Measurements from ENCODE around the gene PCDHA11. TPM values are rescaled to one million over a fixed set of nuclear protein-coding genes. Genes with fewer than 3 reads are reported as not detected.
"Not testable (repeated sequence)": the region's sequence is repeated elsewhere in the genome, so short reads cannot be mapped to it uniquely, and the experiment has no call there.

The PCDHA11 gene
- total RNA-seq (2014; rRNA removed; shearing (Covaris generic)), result not detected in 2 replicates
- polyA plus RNA-seq (2014; cell fraction: nucleus; rRNA removed), result not detected in 2 replicates

GRCh38 chr5:140868721-140869554, at the start of gene PCDHA11:
Gene PCDHA11, plus strand, starts transcription at chr5:140868957. Its CDS starts 147 bp downstream, at chr5:140869104.
- DNase-seq (ENCODE audit: extremely low read depth, low read depth), result no peak

DNA sequence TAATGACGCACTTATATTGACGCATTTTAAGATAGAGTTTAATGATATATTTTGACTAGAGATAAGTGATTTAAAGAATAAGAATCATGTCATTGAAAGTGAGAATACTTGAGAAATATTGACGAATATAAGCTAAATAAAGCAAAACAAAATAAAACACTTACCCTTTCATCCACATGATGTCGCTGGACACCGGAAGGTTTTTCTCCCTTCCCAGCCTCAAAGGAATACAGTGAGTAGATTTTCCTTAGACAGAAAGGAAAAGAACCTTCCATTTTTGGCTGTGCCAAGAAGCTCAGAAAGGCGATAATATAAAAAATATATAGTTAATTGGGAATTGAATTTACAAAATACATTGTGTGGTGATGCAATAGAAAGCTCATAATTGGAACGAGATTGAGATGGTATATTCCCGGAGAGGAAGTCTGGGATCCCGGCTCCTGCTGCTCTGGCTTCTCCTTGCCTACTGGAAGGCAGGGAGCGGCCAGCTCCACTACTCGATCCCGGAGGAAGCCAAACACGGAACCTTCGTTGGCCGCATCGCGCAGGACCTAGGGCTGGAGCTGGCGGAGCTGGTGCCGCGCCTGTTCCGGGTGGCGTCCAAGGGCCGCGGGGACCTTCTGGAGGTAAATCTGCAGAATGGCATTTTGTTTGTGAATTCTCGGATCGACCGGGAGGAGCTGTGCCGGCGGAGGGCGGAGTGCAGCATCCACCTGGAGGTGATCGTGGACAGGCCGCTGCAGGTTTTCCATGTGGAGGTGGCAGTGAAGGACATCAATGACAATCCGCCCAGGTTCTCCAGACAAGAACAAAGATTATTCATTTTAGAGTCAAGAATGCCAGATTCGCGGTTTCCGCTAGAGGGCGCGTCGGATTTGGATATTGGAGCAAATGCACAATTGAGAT, 47.1 kb upstream of the PCDHA11 start, which contains the start of gene PCDHA5:
Gene PCDHA5 (plus strand): TSS at position 239 of the 906 bp plus-strand sequence.
- peak; percentile 17 for DNase-seq (ENCODE audit: extremely low read depth, low read depth)

DNA sequence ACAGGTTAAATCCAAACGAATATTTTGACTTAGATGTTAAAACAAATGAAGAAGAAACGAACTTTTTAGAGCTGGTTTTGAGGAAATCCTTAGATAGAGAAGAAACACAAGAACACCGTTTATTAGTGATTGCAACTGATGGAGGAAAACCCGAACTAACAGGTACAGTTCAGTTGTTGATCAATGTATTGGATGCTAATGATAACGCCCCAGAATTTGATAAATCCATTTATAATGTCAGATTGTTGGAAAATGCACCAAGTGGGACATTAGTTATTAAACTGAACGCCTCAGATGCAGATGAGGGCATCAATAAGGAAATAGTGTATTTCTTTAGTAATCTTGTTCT, 46.5 kb upstream of the PCDHA11 start:
- DNase-seq (ENCODE audit: extremely low read depth, low read depth), result no peak

DNA sequence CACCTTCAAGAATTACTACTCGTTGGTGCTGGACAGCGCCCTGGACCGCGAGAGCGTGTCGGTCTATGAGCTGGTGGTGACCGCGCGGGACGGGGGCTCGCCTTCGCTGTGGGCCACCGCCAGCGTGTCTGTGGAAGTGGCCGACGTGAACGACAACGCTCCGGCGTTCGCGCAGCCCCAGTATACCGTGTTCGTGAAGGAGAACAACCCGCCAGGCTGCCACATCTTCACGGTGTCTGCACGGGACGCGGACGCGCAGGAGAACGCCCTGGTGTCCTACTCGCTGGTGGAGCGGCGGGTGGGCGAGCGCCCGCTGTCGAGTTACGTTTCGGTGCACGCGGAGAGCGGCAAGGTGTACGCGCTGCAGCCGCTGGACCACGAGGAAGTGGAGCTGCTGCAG, 45.8 kb upstream of the PCDHA11 start:
- not testable (repeated sequence) for DNase-seq (ENCODE audit: extremely low read depth, low read depth)

DNA sequence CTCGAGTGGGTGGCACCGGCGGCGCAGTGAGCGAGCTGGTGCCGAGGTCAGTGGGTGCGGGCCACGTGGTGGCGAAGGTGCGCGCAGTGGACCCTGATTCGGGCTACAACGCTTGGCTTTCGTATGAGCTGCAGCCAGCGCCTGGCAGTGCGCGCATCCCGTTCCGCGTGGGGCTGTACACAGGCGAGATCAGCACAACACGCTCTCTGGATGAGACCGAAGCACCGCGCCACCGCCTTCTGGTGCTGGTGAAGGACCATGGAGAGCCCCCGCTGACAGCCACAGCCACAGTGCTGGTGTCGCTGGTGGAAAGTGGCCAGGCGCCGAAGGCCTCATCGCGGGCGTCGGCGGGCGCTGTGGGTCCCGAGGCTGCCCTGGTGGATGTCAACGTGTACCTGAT, 45.3 kb upstream of the PCDHA11 start:
- no peak for DNase-seq (ENCODE audit: extremely low read depth, low read depth)

DNA sequence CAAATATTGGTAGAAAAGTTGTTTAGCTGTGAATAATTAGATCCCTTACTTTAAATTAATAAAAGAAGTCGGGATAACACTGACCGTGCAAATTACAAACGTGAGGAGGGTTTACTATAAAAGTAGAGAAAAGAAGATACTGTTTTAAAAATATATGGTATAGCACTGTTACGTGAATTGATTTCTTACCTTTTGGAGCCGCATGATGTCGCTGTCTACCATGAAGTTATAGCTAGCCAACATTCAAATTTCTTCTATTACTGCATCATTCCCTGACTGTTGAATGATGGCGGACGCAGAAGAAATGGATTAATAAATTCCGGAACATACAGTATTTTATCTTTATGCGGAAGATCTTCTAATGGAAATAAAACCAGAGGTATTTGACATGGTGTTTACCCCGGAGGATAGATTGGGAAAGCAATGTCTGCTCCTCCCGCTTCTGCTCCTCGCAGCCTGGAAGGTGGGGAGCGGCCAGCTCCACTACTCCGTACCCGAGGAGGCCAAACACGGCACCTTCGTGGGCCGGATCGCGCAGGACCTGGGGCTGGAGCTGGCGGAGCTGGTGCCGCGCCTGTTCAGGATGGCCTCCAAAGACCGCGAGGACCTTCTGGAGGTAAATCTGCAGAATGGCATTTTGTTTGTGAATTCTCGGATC, 40.9 kb upstream of the PCDHA11 start, which contains the start of gene PCDHA6:
Gene PCDHA6 (plus strand): TSS at position 257 of the 658 bp plus-strand sequence. CDS start 132 bp downstream, at position 389.
- DNase-seq (ENCODE audit: extremely low read depth, low read depth), result no peak

- no peak for DNase-seq (ENCODE audit: extremely low read depth, low read depth)
Observed at GRCh38 chr5:140828362-140828737, 40.4 kb upstream of the PCDHA11 start.

DNA sequence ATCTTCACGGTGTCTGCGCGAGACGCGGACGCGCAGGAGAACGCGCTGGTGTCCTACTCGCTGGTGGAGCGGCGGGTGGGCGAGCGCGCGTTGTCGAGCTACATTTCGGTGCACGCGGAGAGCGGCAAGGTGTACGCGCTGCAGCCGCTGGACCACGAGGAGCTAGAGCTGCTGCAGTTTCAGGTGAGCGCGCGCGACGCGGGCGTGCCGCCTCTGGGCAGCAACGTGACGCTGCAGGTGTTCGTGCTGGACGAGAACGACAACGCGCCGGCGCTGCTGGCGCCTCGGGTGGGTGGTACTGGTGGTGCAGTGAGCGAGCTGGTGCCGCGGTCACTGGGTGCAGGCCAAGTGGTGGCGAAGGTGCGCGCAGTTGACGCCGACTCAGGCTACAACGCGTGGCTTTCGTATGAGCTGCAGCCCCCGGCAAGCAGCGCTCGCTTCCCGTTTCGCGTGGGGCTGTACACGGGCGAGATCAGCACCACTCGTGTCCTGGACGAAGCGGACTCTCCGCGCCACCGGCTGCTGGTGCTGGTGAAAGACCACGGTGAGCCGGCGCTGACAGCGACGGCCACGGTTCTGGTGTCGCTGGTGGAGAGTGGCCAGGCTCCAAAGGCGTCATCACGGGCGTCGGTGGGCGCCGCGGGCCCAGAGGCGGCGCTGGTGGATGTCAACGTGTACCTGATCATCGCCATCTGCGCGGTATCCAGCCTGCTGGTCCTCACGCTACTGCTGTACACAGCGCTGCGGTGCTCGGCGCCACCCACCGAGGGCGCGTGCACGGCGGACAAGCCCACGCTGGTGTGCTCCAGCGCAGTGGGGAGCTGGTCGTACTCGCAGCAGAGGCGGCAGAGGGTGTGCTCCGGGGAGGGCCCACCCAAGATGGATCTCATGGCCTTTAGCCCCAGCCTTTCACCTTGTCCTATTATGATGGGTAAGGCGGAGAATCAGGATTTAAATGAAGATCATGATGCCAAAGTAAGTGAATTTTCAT, 39.0 kb upstream of the PCDHA11 start:
- not testable (repeated sequence) for DNase-seq (ENCODE audit: extremely low read depth, low read depth)

GRCh38 chr5:140833993-140834392, 34.8 kb upstream of the PCDHA11 start, which contains the start of gene PCDHA7:
Gene PCDHA7, plus strand, starts transcription at chr5:140834269. Its CDS starts 115 bp downstream, at chr5:140834384.
- peak; percentile 26 for DNase-seq (ENCODE audit: extremely low read depth, low read depth)

DNA sequence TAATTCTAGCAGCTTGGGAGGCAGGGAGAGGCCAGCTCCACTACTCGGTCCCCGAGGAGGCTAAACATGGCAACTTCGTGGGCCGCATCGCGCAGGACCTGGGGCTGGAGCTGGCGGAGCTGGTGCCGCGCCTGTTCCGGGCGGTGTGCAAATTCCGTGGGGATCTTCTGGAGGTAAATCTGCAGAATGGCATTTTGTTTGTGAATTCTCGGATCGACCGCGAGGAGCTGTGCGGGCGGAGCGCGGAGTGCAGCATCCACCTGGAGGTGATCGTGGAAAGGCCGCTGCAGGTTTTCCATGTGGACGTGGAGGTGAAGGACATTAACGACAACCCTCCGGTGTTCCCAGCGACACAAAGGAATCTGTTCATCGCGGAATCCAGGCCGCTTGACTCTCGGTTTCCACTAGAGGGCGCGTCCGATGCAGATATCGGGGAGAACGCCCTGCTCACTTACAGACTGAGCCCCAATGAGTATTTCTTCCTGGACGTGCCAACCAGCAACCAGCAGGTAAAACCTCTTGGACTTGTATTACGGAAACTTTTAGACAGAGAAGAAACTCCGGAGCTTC, 34.2 kb upstream of the PCDHA11 start:
- DNase-seq (ENCODE audit: extremely low read depth, low read depth), result not testable (repeated sequence)

GRCh38 chr5:140835622-140836510, 32.9 kb upstream of the PCDHA11 start:
- no peak for DNase-seq (ENCODE audit: extremely low read depth, low read depth)

DNA sequence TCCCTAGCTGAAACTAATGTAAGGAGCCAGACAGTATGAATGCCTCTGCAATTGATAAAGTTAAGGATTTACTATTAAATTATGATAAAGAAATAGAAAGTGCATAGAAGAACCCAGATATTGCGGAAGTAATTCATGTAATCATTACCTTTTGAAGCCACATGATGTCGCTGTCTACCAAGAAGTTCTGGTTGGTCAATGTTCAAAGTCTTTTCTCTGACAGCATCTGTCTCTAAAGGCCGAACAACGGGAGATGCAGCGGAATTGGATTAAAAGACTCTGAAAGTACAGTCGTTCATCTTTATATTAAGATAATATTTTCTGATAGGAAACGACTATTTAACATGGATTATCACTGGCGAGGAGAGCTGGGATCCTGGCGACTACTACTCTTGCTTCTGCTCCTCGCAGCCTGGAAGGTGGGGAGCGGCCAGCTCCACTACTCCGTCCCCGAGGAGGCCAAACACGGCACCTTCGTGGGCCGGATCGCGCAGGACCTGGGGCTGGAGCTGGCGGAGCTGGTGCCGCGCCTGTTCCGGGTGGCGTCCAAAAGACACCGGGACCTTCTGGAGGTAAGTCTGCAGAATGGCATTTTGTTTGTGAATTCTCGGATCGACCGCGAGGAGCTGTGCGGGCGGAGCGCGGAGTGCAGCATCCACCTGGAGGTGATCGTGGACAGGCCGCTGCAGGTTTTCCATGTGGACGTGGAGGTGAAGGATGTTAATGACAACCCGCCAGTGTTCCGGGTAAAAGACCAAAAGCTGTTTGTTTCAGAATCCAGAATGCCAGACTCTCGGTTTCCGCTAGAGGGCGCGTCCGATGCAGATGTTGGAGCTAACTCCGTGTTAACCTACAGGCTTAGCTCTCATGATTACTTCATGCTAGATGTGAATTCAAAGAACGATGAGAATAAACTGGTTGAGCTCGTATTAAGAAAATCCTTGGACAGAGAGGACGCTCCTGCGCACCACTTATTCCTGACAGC, 27.5 kb upstream of the PCDHA11 start, which contains the start of gene PCDHA8:
Gene PCDHA8 (plus strand): TSS at position 210 of the 985 bp plus-strand sequence. CDS start 135 bp downstream, at position 345.
- peak; percentile 46 for DNase-seq (ENCODE audit: extremely low read depth, low read depth)

- no peak for DNase-seq (ENCODE audit: extremely low read depth, low read depth)
Observed at GRCh38 chr5:140842798-140843733, 25.7 kb upstream of the PCDHA11 start.

GRCh38 chr5:140848139-140849102, 20.3 kb upstream of the PCDHA11 start, which contains the start of gene PCDHA9:
Gene PCDHA9, plus strand, starts transcription at chr5:140848382. Its CDS starts 114 bp downstream, at chr5:140848496.
- DNase-seq (ENCODE audit: extremely low read depth, low read depth), result peak; percentile 6

Data from NCI-H460 (cell line).